NAMALWA (cell line): ENCODE results near the gene DLGAP1.
"Not testable (repeated sequence)": the region's sequence is repeated elsewhere in the genome, so short reads cannot be mapped to it uniquely, and the experiment has no call there.

Source experiments
- DNase-seq: peaks from one replicate; pipeline ENCODE4 v3.0.0-alpha.2; 2015; ENCODE audit warnings: low spot score

The DLGAP1 gene

GRCh38 chr18:3720818-3721545 lies 734.1 kb downstream of the DLGAP1 start:
- peak; percentile 8 for DNase-seq

GRCh38 chr18:3720159-3720558 lies 734.9 kb downstream of the DLGAP1 start:
- DNase-seq = no peak

GRCh38 chr18:3717376-3718025 lies 737.6 kb downstream of the DLGAP1 start:
- no peak for DNase-seq

GRCh38 chr18:3716116-3716660 lies 738.9 kb downstream of the DLGAP1 start:
- no peak for DNase-seq

GRCh38 chr18:3715231-3716080 lies 739.7 kb downstream of the DLGAP1 start:
- peak; percentile 10 for DNase-seq

- no peak for DNase-seq
Measured at GRCh38 chr18:3713708-3714107, 741.4 kb downstream of the DLGAP1 start.

- no peak for DNase-seq
Measured at GRCh38 chr18:3713166-3713565, 741.9 kb downstream of the DLGAP1 start.

GRCh38 chr18:3712491-3712890 lies 742.6 kb downstream of the DLGAP1 start:
- DNase-seq = no peak

GRCh38 chr18:3710712-3711301 lies 744.3 kb downstream of the DLGAP1 start:
- DNase-seq = no peak

- DNase-seq = no peak
Measured at GRCh38 chr18:3709205-3709604, 745.9 kb downstream of the DLGAP1 start.

GRCh38 chr18:3706279-3707097 lies 748.6 kb downstream of the DLGAP1 start:
- no peak for DNase-seq

GRCh38 chr18:3704556-3705344 lies 750.4 kb downstream of the DLGAP1 start:
- no peak for DNase-seq

GRCh38 chr18:3703732-3704176 lies 751.4 kb downstream of the DLGAP1 start:
- DNase-seq = peak; percentile 58

- not testable (repeated sequence) for DNase-seq
Measured at GRCh38 chr18:3699707-3700567, 755.2 kb downstream of the DLGAP1 start.

- DNase-seq = not testable (repeated sequence)
Measured at GRCh38 chr18:3694030-3694778, 760.9 kb downstream of the DLGAP1 start.

GRCh38 chr18:3693410-3693809 lies 761.7 kb downstream of the DLGAP1 start:
- no peak for DNase-seq

- DNase-seq = no peak
Measured at GRCh38 chr18:3692691-3693090, 762.4 kb downstream of the DLGAP1 start.

- no peak for DNase-seq
Measured at GRCh38 chr18:3692113-3692621, 762.9 kb downstream of the DLGAP1 start.
